Activated gamma-delta T cell treated with Interleukin-2 at 50 U/mL for 16 hours (primary cell): ENCODE results near the gene EYS.
"Not testable (repeated sequence)": the region's sequence is repeated elsewhere in the genome, so short reads cannot be mapped to it uniquely, and the experiment has no call there.

Experiments
- DNase-seq: peaks from one replicate; pipeline ENCODE4 v3.0.0-alpha.2; 2020

Gene EYS

GRCh38 chr6:63862486-63863198, 1844.4 kb downstream of the EYS start:
- no peak for DNase-seq

- no peak for DNase-seq
Observed at GRCh38 chr6:63859528-63859927, 1847.5 kb downstream of the EYS start.

DNA sequence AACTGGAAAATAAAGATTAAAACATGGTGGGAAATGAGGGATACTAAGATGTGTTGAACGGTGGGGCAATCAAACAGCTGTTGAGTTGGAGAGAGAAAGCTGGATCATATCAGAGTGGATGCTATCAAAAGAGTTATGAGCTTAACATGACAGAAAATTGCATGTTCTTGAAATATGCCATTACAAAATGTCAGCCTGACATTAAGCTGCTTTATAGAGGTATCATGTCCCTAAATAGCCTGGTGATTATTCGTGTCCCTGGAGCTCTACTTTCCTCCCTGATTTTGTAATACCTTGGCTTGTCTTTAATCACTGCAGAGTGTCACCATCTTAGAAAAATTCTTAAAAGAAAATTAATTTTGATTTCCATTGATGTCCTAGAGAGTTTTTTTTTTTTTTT, 1848.3 kb downstream of the EYS start:
- DNase-seq = no peak

DNA sequence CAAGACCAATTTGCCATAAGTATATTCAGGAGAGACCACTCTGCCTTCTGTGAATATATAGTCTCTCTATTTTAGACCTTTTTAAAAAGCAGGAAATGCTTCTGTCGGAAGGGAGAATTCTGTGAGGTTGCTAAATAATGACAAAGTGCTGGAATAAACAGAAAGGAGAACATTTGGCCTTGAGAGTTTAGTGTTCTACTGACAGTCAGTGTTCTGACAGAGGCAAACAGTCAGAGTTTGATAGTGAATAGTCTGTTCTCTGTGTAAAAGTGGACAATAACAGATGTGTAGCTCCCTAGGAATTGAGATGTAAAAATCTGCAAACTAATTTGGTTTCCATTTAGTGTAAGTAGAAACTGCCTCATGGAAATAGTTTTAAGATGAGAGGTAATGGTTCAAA, 1850.8 kb downstream of the EYS start:
- DNase-seq = no peak

DNA sequence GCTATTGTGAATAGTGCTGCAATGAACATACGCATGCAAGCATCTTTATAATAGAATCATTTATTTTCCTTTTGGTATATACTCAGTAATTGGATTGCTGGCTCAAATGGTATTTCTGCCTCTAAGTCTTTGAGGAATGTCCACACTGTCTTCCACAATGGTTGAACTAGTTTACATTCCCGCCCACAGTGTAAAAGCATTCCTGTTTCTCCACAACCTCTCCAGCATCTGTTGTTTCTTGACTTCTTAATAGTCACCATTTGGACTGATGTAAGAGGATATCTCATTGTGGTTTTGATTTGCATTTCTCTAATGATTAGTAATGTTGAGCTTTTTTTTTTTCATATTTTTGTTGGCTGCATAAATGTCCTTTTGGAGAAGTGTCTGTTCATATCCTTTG, 1862.7 kb downstream of the EYS start:
- DNase-seq = no peak

DNA sequence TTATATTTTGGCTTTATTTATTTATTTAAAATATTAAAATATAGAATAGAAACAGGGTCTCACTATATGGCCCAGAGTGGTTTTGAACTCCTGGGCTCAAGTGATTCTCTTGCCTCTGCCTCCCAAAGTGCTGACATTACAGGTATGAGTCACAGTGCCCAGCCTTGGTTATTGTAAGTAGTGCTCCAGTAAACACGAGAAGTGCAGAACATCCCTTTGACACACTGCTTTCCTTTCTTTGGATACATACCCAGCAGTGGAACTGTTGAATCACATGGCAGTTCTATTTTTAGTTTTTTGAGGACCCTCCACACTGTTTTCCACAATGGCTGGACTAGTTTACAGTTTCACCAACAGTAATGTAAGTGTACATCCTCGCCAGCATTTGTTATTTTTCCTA, 1867.5 kb downstream of the EYS start:
- no peak for DNase-seq

DNA sequence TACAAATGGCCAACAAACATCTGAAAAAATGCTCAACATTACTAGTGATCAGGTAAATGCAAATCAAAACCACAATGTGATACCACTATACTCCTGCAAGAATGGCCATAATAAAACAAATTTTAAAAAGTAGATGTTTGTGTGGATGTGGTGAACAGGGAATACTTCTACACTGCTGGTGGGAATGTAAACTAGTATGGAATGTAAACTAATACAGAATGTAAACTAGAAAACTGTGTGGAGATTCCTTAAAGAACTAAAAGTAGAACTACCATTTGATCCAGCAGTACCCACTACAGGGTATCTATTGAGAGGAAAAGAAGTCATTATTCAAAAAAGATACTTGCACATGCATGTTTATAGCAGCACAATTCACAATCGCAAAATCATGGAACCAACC, 1878.3 kb downstream of the EYS start:
- not testable (repeated sequence) for DNase-seq

GRCh38 chr6:63824722-63825121, 1882.3 kb downstream of the EYS start:
- DNase-seq = no peak

DNA sequence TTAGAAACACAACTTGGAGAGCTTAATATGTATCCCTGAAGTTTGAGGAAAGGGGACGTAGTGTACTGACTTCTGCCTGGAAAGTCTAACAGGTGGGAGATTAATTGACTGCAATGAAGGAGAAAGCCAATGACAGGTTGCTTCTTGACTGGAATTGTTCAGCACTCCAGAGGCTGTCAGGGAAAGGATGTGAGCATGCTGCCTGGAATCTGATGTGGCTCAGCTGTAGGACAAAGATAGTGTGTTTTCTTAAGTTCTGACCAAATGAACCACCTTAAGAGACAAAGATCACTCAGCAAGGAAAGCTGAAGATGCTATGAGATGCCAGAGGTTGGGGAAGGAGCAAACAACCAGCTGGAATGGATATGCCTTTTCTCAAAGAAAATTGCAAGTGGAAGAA, 1885.6 kb downstream of the EYS start:
- no peak for DNase-seq

- no peak for DNase-seq
Observed at GRCh38 chr6:63819831-63820230, 1887.2 kb downstream of the EYS start.

DNA sequence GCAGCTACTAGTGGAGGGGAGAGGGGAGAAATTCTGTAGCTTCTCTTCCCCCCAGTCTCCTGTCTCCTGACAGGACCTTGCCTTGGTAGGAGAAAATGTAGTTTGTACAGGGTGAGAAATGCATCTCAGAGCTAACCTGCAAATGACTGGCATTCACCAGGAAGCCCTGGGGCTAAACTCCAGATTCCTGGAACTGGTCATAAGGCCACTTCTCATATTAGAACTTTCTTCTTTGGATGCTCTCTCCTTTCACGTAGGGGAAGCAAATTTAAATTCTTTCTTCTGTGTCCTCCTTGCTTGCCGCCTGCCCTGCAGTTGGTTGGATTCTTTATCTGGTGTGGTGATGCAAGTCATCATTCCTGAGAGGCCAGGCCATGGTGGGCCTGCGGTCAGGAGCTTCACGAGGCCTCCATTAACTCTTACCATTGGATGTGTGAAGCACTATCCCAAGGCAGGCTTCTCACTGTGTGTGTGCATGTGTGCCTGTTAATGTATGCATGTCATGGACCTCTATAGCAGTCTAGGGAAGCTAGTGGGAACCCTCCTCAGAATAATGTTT, 1889.5 kb downstream of the EYS start:
- no peak for DNase-seq

DNA sequence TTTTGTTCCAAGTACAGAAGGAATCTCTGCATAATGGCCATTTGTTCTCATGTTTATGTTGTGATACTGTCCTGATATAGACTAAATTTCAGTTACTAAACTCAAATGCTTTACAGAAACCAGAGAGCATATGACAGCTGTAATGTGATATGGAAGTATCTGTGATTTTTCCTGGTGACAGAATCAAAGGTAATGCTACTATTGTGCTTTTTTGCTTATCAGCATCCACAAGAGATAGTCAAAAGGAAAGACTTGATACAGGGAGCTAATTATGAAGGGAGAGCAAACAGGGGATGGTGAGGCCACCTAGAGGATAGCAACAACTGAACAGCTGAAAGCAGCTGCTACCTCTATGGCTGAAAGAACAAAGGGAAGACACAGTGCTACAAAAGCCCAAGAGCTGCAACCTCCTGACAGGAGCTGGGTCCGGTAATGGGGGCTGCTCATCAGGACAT, 1890.0 kb downstream of the EYS start:
- no peak for DNase-seq

DNA sequence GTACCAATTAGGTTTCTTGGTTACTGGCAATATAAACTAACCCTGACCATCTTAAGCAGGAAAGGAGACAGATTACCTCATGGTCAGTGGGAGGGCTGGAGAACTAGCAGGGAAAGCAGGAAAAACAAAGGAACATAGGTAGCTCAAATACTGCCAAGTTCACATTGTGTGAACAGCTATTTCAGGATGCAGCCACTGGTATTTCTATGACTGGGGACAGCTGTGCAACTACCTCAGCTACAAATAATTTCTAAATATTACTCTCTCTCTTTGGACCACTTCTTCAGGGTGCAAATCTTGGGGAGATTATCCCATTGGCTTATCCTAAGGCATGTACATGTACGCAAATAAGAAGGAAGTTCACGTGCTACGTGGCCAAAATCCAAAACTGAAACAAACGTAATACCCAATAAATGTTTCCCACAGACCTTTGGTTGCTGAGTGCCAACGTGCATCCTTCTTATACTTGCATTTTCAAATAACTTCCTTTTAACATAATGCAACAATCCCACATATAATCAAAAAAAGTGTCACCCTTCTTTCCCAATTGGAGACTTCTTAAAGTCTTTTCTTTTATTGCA, 1890.5 kb downstream of the EYS start:
- DNase-seq = no peak

DNA sequence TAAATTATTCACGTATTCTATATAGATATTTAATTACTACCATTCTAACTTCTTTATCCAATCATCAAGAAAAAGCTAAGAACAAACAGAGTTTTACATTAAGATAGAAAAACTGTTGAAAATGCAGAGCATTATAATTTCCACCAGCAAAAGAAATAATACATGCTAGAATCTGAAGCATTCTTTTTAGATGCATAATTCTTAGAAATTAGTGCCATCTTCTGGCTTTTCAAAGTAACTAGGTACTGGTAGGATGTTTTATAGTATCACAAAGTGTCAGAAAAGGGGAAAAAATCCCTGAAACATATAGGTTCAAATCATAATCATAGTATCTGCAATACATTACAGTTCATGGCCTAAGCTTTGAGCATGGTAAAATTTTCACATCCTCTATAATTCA, 1892.6 kb downstream of the EYS start:
- DNase-seq = no peak

DNA sequence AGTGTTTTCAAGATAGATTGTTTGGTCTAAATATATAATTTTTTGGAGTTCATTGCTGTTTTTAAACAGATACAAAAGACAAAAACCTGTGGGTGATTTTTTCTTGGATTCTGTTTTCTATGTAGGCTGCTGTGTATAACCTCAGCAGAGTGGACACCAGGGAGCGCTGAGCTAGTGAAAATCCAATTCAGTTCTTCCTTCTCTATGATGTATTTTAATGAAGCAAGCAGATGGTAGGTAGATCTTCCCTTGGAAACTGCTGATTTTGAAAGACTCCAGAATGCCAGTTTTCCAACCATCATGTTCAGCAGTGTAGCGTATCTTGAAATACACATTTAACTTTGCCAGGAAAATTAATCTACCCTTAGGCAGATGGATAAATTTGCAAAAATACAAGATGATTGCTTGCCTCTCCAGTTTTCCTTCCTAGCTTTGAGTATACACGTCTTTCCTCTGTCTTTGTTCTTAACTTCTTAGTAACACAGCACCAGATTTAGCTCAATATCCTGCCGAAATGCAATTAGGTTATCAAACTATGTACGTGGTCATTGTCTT, 1893.4 kb downstream of the EYS start:
- no peak for DNase-seq

- DNase-seq = no peak
Observed at GRCh38 chr6:63808576-63808975, 1898.5 kb downstream of the EYS start.

GRCh38 chr6:63807056-63807455, 1900.0 kb downstream of the EYS start:
- DNase-seq = no peak

DNA sequence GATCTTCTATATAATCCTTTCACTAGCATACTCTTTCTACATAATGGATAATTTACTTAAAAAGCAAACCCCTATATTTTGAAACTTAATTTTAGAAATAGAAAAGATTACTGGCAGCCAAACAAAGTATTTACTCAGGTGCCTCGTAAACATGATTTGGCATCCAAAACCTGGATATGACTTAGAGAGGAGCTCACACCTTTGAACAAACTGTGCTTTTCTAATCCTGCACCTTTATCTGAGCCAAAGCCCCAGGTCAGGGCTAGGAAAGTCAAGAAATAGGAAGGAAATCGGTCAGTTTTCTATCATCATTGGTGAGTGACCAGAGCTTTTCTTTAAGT, 1900.5 kb downstream of the EYS start:
- no peak for DNase-seq

- no peak for DNase-seq
Observed at GRCh38 chr6:63805808-63806572, 1901.0 kb downstream of the EYS start.

- DNase-seq = no peak
Observed at GRCh38 chr6:63805345-63805744, 1901.7 kb downstream of the EYS start.

- DNase-seq = no peak
Observed at GRCh38 chr6:63804381-63804956, 1902.6 kb downstream of the EYS start.

- DNase-seq = no peak
Observed at GRCh38 chr6:63803371-63803770, 1903.7 kb downstream of the EYS start.

GRCh38 chr6:63802606-63803206, 1904.3 kb downstream of the EYS start:
- no peak for DNase-seq
